K562 (cell line): Measurements from ENCODE around the gene HIVEP2. TPM values are rescaled to one million over a fixed set of nuclear protein-coding genes. Genes with fewer than 3 reads are reported as not detected.

ENCODE experiments used
- ATAC-seq: fragments of 200-7000 bp; cut with Tn5 transposase; 3 replicates; pipeline ENCODE4 v1.9.1; 2020; ENCODE audit warnings: moderate library complexity
- BruUV-seq: library from RNA; stranded (reverse); fragments of 400-500 nt; replicated peaks from 2 replicates; lab custom pipeline; 2021; lab: Mats Ljungman, UMichigan
- CTCF ChIA-PET: fragments of 300-600 bp; formaldehyde crosslinking; extraction: SDS; loops from one replicate; lab custom pipeline; 2021; ENCODE audit warnings: low intra/inter-chr PET ratio; lab: Yijun Ruan, JAX
- POLR2A ChIA-PET: fragments of 300-600, 350-650 bp; sonication (Branson Sonifier 250); formaldehyde crosslinking; extraction: SDS; loops from one replicate; lab custom pipeline; 2021; ENCODE audit warnings: antibody characterized with exemption, inconsistent platforms; lab: Yijun Ruan, JAX
- DNase-seq, 4 experiments: peaks; one replicate each; pipeline versions ENCODE4 v3.0.0 to v3.0.0-alpha.2; 2011 to 2018; ENCODE audit warnings: low spot score in 3 of 4, mixed read lengths in 3 of 4; ENCODE audit errors: extremely low read depth in 1 of 4
- FAIRE-seq: peaks from 2 replicates; lab custom pipeline; 2011; peaks lifted over from hg19 to GRCh38; lab: Jason Lieb, UNC
- H2AFZ ChIP-seq: 2 replicates; pipeline ENCODE4 v1.6.0; 2011; ENCODE audit warnings: low read depth, low read length, control low read depth, inconsistent platforms
- H3K27ac ChIP-seq: fragments of 200-600 bp; 3 replicates; pipeline ENCODE4 v1.8.0; 2011; ENCODE audit warnings: low read depth, mild to moderate bottlenecking, control low read depth, inconsistent platforms, low read length, moderate library complexity, mixed read lengths; ENCODE audit errors: extremely low read depth
- H3K27me3 ChIP-seq, 2 experiments: fragments of 300-600 bp in 1 of 2; 2 replicates in 1 of 2; 3 replicates in 1 of 2; pipeline versions ENCODE4 v1.6.0 to v1.8.0; 2011; ENCODE audit warnings: inconsistent platforms in 2 of 2, low read length in 2 of 2, mild to moderate bottlenecking in 1 of 2, mixed read lengths in 1 of 2, moderate library complexity in 1 of 2; ENCODE audit not compliant: control insufficient read depth in 2 of 2, insufficient read depth in 2 of 2
- H3K36me3 ChIP-seq: fragments of 300-600 bp; 3 replicates; pipeline ENCODE4 v1.8.0; 2011; ENCODE audit warnings: mild to moderate bottlenecking, low read length, inconsistent platforms; ENCODE audit not compliant: control insufficient read depth, insufficient read depth
- H3K4me1 ChIP-seq, 2 experiments: fragments of 200-600 bp in 1 of 2; replicated peaks in 1 of 2; 2 replicates in 1 of 2; 3 replicates in 1 of 2; pipeline versions ENCODE4 v1.5.1 to v1.8.0; 2011; ENCODE audit warnings: inconsistent platforms in 2 of 2, low read length in 2 of 2, mild to moderate bottlenecking in 1 of 2, mixed read lengths in 1 of 2, moderate library complexity in 1 of 2; ENCODE audit not compliant: control insufficient read depth in 2 of 2, insufficient read depth in 2 of 2
- H3K4me2 ChIP-seq: 2 replicates; pipeline ENCODE4 v1.6.1; 2011; ENCODE audit warnings: low read length, control low read depth, inconsistent platforms, mixed read lengths; ENCODE audit not compliant: insufficient read depth
- H3K4me3 ChIP-seq: fragments of 200-600 bp; sonication (generic), shearing (Covaris generic); 2 replicates; pipeline ENCODE4 v1.5.1; 2016; ENCODE audit warnings: control low read depth, inconsistent platforms
- H3K79me2 ChIP-seq: fragments of 200-600 bp; 3 replicates; pipeline ENCODE4 v1.8.0; 2011; ENCODE audit warnings: low read length, inconsistent platforms; ENCODE audit not compliant: control insufficient read depth, insufficient read depth
- H3K9ac ChIP-seq, 2 experiments: 2 replicates each; pipeline versions ENCODE4 v1.6.0 to v1.6.1; 2011; ENCODE audit warnings: low read depth in 2 of 2, low read length in 2 of 2, control low read depth in 1 of 2, inconsistent platforms in 1 of 2, mild to moderate bottlenecking in 1 of 2, mixed read lengths in 1 of 2; ENCODE audit not compliant: insufficient read depth in 1 of 2
- H3K9me1 ChIP-seq: one replicate; pipeline ENCODE4 v1.6.0; 2011; ENCODE audit warnings: inconsistent platforms, mild to moderate bottlenecking, low read length, moderate library complexity; ENCODE audit not compliant: control insufficient read depth, insufficient read depth
- H3K9me3 ChIP-seq: replicated peaks from 2 replicates; pipeline ENCODE4 v1.5.1; 2011; ENCODE audit warnings: low read depth, low read length, inconsistent platforms; ENCODE audit not compliant: control insufficient read depth, insufficient read depth
- H4K20me1 ChIP-seq: replicated peaks from 2 replicates; pipeline ENCODE4 v1.6.1; 2011; ENCODE audit warnings: low read length, inconsistent platforms, mixed read lengths; ENCODE audit not compliant: control insufficient read depth, insufficient read depth
- ATF6 ChIP-seq: sonication (generic); formaldehyde crosslinking; IDR thresholded peaks from 2 replicates; pipeline ENCODE4 v1.4.0; 2020; ENCODE audit warnings: mild to moderate bottlenecking, missing genetic modification reagents
- HDAC1 ChIP-seq, 2 experiments: fragments of 450-650 bp; IDR thresholded peaks; 2 replicates each; pipeline ENCODE4 v1.6.1; 2016 to 2017; ENCODE audit warnings: inconsistent platforms in 1 of 2, mild to moderate bottlenecking in 1 of 2, moderate library complexity in 1 of 2
- KAT8 ChIP-seq: fragments of 450-650 bp; IDR thresholded peaks from 2 replicates; pipeline ENCODE4 v1.6.1; 2016; ENCODE audit warnings: low read depth, mild to moderate bottlenecking
- KLF1 ChIP-seq: fragments of 450-650 bp; IDR thresholded peaks from 2 replicates; pipeline ENCODE4 v1.6.1; 2016; ENCODE audit warnings: missing genetic modification characterization, missing compliant biosample characterization
- RHOXF2B ChIP-seq: fragments of 250-450 bp; sonication (Bioruptor Pico); conservative IDR thresholded peaks from 2 replicates; pipeline ENCODE4 v1.5.1; 2021
- STAG1 ChIP-seq: sonication (generic); formaldehyde crosslinking; IDR thresholded peaks from 2 replicates; pipeline ENCODE4 v1.5.0; 2020; ENCODE audit warnings: missing genetic modification reagents, borderline replicate concordance
- TBL1XR1 ChIP-seq, 2 experiments: IDR thresholded peaks; 2 replicates each; pipeline ENCODE4 v1.6.1; 2012; ENCODE audit warnings: improper control_type of control experiment in 2 of 2, low read length in 2 of 2, mild to moderate bottlenecking in 1 of 2
- ZNF24 ChIP-seq: fragments of 450-650 bp; IDR thresholded peaks from 2 replicates; pipeline ENCODE4 v1.6.1; 2016
- ZNF561 ChIP-seq: fragments of 450-650 bp; formaldehyde crosslinking; conservative IDR thresholded peaks from 2 replicates; pipeline ENCODE4 v1.4.0; 2020; ENCODE audit warnings: mild to moderate bottlenecking, moderate library complexity
- WGBS: fragments of 100-300 bp; shearing (Covaris generic); methylation state at CpG from one replicate; pipeline ENCODE4 v1.1.6; 2016; ENCODE audit warnings: low coverage, mixed read lengths; ENCODE audit not compliant: insufficient coverage; ENCODE audit errors: missing lambda C conversion rate; 5-methylcytosine and 5-hydroxymethylcytosine counted together
- in situ Hi-C: fragments of 300-500 bp; cut with MboI; formaldehyde crosslinking; loops from 4 replicates; pipeline ENCODE4 v1.15.0; 2018; ENCODE audit warnings: inconsistent platforms, mixed read lengths
- intact Hi-C: fragments of 100-400 bp; cut with micrococcal nuclease; formaldehyde crosslinking; loops from 2 replicates; pipeline ENCODE4 v1.14.2; 2022
- polyA plus RNA-seq, 8 experiments: library from polyadenylated mRNA; depleted of rRNA in 4 of 8; stranded (reverse) in 5 of 8; unstranded in 3 of 8; fragments of >200 nt; fragmentation: Nextera tagmentation in 2 of 8; fragmentation: Illumina TruSeq in 1 of 8; extraction: Ambion mirVana in 2 of 8; extraction: Trizol in 1 of 8; gene quantifications; 2 replicates each; pipeline versions ENCODE4 v1.2.1 to v1.2.3, GENCODE V29; 2011 to 2014; ENCODE audit warnings: inconsistent platforms in 1 of 8, missing spikeins in 1 of 8
- total RNA-seq, 7 experiments: library from RNA; depleted of rRNA in 6 of 7; stranded (reverse); fragments of >200 nt in 6 of 7; fragmentation: Illumina TruSeq in 2 of 7; extraction: Trizol in 2 of 7; gene quantifications; 2 replicates each; pipeline versions ENCODE4 v1.2.1 to v1.2.3, GENCODE V29; 2011 to 2021; ENCODE audit warnings: low replicate concordance in 1 of 7

Gene HIVEP2
- total and polyA plus RNA-seq, 9 of the 15 experiments (the other 6 are each of a cell fraction or from before 2014, with no cell fraction given) = under 0.01 to 1.2 (median 0.31) TPM

DNA sequence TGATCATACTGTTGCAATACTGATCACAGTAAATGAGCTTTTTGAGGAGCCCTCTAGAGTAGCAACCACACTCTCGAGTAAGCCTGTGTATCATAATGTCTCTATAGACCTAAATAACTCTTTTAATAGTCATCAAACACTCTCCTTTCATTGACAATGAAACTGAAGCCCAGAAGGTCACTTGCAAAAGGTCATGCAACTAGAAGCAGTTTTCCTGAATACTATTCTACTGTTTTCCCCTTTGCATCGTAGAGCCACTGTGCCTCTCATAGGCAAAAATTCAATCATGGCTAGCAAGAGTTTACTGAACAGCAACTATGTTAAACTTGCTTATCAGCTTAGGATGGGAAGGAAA, 105.3 kb downstream of the HIVEP2 start:
- H3K4me2 ChIP-seq = no peak overlapping the region
- no peaks in the 10 kb centered on the region for H4K20me1 ChIP-seq
- no peak overlapping the region for H3K9ac ChIP-seq
- ChIA-PET POLR2A (interaction anchor here (1.0 kb wide), 1 partner anchor 11 kb away, joined by 3 read pairs; no protein-coding TSS in a partner anchor), CTCF (no interaction called here)
- no peaks in the 10 kb centered on the region for H3K9me1 ChIP-seq
- no peak overlapping the region for H2AFZ ChIP-seq
- no peaks in the 10 kb centered on the region for H3K9me3 ChIP-seq
- H3K27ac ChIP-seq = no peak overlapping the region
- intact Hi-C loops (no loop called here), in situ Hi-C loops (no loop called here)
- no peaks in the 10 kb centered on the region for H3K4me1 ChIP-seq
- H3K79me2 ChIP-seq = no peaks in the 10 kb centered on the region
- no peak overlapping the region for H3K4me3 ChIP-seq
- H3K27me3 ChIP-seq = no peaks in the 10 kb centered on the region
- FAIRE-seq (no peak), ATAC-seq (no peak), DNase-seq (no peak)
- TF ChIP-seq ATF6 (CRISPR knock-in tag) = no peak
- TF ChIP-seq ZNF561 (CRISPR knock-in tag) = no peak
- no peak for TF ChIP-seq RHOXF2B
- no peak for TF ChIP-seq STAG1 (CRISPR knock-in tag)
- no peak for TF ChIP-seq ZNF24
- no peak for TF ChIP-seq KAT8
- no peak for TF ChIP-seq KLF1 (tag)
- no peak for TF ChIP-seq HDAC1 (IDR thresholded peaks at IDR 0.05)
- TF ChIP-seq TBL1XR1 (IDR thresholded peaks at IDR 0.05; ENCODE audit: low read length in 2 of 2) = no peak
- H3K36me3 ChIP-seq = no peaks in the 10 kb centered on the region
- no TSS peak for BruUV-seq
- WGBS = 0% methylated on average over 2 of the region's 2 CpGs
